Keratinocyte (primary cell): ENCODE results near the gene MXRA8. TPM values are rescaled to one million over a fixed set of nuclear protein-coding genes. Genes with fewer than 3 reads are reported as not detected.

Experiments
- DNase-seq: peaks from one replicate; pipeline ENCODE4 v3.0.0-alpha.2; 2011; ENCODE audit warnings: low read depth, missing footprints, low spot score
- FAIRE-seq: peaks from 2 replicates; lab custom pipeline; 2011; peaks lifted over from hg19 to GRCh38; lab: Jason Lieb, UNC
- H2AFZ ChIP-seq: 2 replicates; pipeline ENCODE4 v1.6.0; 2012; ENCODE audit warnings: low read length, control low read depth, inconsistent platforms; ENCODE audit not compliant: control insufficient read depth
- H3K27ac ChIP-seq: 2 replicates; pipeline ENCODE4 v1.5.1; 2011; ENCODE audit warnings: low read length; ENCODE audit not compliant: control insufficient read depth, insufficient read depth
- H3K27me3 ChIP-seq: 3 replicates; pipeline ENCODE4 v1.6.0; 2011; ENCODE audit warnings: low read length; ENCODE audit not compliant: control insufficient read depth, insufficient read depth; ENCODE audit errors: extremely low read depth
- H3K36me3 ChIP-seq, 2 experiments: 2 replicates in 1 of 2; 3 replicates in 1 of 2; pipeline ENCODE4 v1.5.1; 2011; ENCODE audit warnings: low read length in 2 of 2, mild to moderate bottlenecking in 1 of 2; ENCODE audit not compliant: control insufficient read depth in 2 of 2, insufficient read depth in 2 of 2; ENCODE audit errors: extremely low read depth in 1 of 2
- H3K4me1 ChIP-seq: 3 replicates; pipeline ENCODE4 v1.5.1; 2011; ENCODE audit warnings: low read length; ENCODE audit not compliant: control insufficient read depth, insufficient read depth; ENCODE audit errors: extremely low read depth
- H3K4me2 ChIP-seq: 3 replicates; pipeline ENCODE4 v1.6.0; 2011; ENCODE audit warnings: low read depth, low read length; ENCODE audit not compliant: control insufficient read depth, insufficient read depth; ENCODE audit errors: extremely low read depth
- H3K4me3 ChIP-seq, 3 experiments: fragments of 200-600 bp in 1 of 3; sonication (generic) in 1 of 3; 2 replicates in 2 of 3; 3 replicates in 1 of 3; pipeline ENCODE4 v1.5.1; 2011 to 2016; ENCODE audit warnings: low read length in 3 of 3, mild to moderate bottlenecking in 3 of 3, control low read depth in 2 of 3, inconsistent platforms in 1 of 3, low read depth in 1 of 3, mixed read lengths in 1 of 3, mixed run types in 1 of 3, moderate library complexity in 1 of 3; ENCODE audit not compliant: control insufficient read depth in 2 of 3, insufficient read depth in 2 of 3; ENCODE audit errors: extremely low read depth in 1 of 3
- H3K79me2 ChIP-seq: 2 replicates; pipeline ENCODE4 v1.6.0; 2012; ENCODE audit warnings: low read length; ENCODE audit not compliant: control insufficient read depth, insufficient read depth
- H3K9ac ChIP-seq: 3 replicates; pipeline ENCODE4 v1.6.0; 2011; ENCODE audit warnings: low read length; ENCODE audit not compliant: control insufficient read depth, insufficient read depth; ENCODE audit errors: extremely low read depth
- H3K9me1 ChIP-seq: 3 replicates; pipeline ENCODE4 v1.6.0; 2011; ENCODE audit warnings: low read length; ENCODE audit not compliant: control insufficient read depth, insufficient read depth; ENCODE audit errors: extremely low read depth
- H3K9me3 ChIP-seq: 2 replicates; pipeline ENCODE4 v1.5.1; 2012; ENCODE audit warnings: low read depth, low read length; ENCODE audit not compliant: control insufficient read depth
- H4K20me1 ChIP-seq: 3 replicates; pipeline ENCODE4 v1.6.0; 2011; ENCODE audit warnings: low read length; ENCODE audit not compliant: control insufficient read depth, insufficient read depth; ENCODE audit errors: extremely low read depth
- EZH2 ChIP-seq: IDR thresholded peaks from one replicate; pipeline ENCODE4 v1.6.1; 2012; ENCODE audit warnings: inconsistent platforms, mild to moderate bottlenecking, low read length, moderate library complexity
- dilution Hi-C: fragments of 300-500 bp; cut with MboI; formaldehyde crosslinking; loops from one replicate; pipeline ENCODE4 v1.7.0; 2020; ENCODE audit warnings: low sequenced_read_pairs; ENCODE audit not compliant: extremely low pct_ligation_motif_present
- polyA plus RNA-seq, 5 experiments: library from polyadenylated mRNA; depleted of rRNA in 3 of 5; stranded (reverse) in 3 of 5; stranded (forward) in 1 of 5; unstranded in 1 of 5; fragments of >200 nt; gene quantifications; 1 replicate in 1 of 5; 2 replicates in 3 of 5; 3 replicates in 1 of 5; pipeline versions ENCODE4 v1.2.1 to v1.2.3, GENCODE V29; 2011 to 2012; ENCODE audit warnings: missing spikeins in 2 of 5, low read depth in 1 of 5, low replicate concordance in 1 of 5
- TF ChIP-seq, protein P1 (sequence below), 3 experiments: IDR thresholded peaks in 1 of 3; conservative IDR thresholded peaks in 1 of 3; optimal IDR thresholded peaks in 1 of 3; 2 replicates in 2 of 3; 3 replicates in 1 of 3; pipeline versions ENCODE3 to v1.5.1; 2011; ENCODE audit warnings: low read length in 3 of 3, mild to moderate bottlenecking in 3 of 3, moderate library complexity in 2 of 3, control low read depth in 1 of 3, inconsistent platforms in 1 of 3; ENCODE audit not compliant: insufficient read depth in 2 of 3; ENCODE audit errors: extremely low read depth in 1 of 3

Gene MXRA8
- polyA plus RNA-seq, 1 donor (not counting 4 experiments of a cell fraction or from before 2014, with no cell fraction given) = not detected

DNA sequence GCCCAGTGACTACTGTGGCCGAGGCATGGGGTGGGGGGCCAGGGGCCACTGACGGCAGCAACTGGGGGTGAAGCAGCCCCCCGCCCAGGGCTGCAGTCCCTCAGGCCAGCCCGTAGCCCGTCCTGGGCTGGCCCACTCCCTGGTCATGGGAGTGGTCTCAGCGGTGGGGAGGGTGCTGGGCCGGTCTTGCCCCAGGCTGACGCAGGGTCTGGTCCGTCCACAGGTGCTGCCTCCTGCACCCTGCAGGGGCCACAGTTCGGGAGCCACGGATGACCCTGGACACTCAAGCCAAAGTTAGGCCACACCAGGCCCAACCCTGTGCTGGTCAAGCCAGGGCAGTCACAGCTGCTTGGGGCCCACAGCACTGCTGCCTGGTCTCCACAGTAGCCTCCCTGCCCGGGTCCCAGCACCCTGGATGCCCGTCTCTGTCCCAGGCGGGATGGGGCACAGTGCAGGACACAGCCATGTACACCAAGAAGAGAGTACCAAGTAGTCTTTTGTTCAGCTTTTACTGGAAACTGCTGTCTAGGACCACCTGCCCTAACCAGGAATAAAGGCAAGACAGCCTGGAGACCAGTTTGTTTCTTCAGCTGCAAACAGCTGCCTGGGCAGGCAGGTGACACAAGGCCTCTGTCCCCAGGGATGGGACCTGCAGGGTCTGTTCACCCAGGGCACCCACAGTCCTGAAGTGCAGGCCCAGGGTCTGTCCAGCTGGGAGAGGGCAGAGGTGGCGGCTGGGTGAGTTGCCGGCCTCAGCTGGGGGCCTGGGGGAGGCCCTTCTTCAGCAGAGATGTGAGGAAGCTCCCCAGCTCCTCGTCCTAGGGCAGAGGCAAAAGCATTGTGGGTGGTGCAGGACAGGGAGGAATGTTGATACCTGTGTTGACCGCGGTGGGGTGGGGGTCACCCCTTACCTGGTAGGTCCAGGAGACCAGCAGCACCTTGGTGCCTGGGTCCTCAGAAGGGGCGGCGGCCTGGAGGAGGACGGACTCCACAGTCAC is 46.9 kb downstream of the MXRA8 start:
- H3K27me3 ChIP-seq = no peaks in the 10 kb centered on the region
- H3K4me3 ChIP-seq = no peak overlapping the region
- no peaks in the 10 kb centered on the region for H3K9me3 ChIP-seq
- no peaks in the 10 kb centered on the region for H3K9me1 ChIP-seq
- peaks cover 32 to 34% of the 10 kb centered on the region in 2 experiments for H3K36me3 ChIP-seq
- TF ChIP-seq EZH2 = no peak
- TF ChIP-seq, protein P1, sequence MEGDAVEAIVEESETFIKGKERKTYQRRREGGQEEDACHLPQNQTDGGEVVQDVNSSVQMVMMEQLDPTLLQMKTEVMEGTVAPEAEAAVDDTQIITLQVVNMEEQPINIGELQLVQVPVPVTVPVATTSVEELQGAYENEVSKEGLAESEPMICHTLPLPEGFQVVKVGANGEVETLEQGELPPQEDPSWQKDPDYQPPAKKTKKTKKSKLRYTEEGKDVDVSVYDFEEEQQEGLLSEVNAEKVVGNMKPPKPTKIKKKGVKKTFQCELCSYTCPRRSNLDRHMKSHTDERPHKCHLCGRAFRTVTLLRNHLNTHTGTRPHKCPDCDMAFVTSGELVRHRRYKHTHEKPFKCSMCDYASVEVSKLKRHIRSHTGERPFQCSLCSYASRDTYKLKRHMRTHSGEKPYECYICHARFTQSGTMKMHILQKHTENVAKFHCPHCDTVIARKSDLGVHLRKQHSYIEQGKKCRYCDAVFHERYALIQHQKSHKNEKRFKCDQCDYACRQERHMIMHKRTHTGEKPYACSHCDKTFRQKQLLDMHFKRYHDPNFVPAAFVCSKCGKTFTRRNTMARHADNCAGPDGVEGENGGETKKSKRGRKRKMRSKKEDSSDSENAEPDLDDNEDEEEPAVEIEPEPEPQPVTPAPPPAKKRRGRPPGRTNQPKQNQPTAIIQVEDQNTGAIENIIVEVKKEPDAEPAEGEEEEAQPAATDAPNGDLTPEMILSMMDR (optimal IDR thresholded peaks at IDR 0.05 in 1 of 3, IDR thresholded peaks at IDR 0.05 in 1 of 3, conservative IDR thresholded peaks at IDR 0.05 in 1 of 3; ENCODE audit: extremely low read depth in 1 of 3, insufficient read depth in 2 of 3, low read length in 3 of 3) = no peak
- peaks cover 8% of the 10 kb centered on the region for H4K20me1 ChIP-seq
- no peak overlapping the region for H2AFZ ChIP-seq
- peaks cover 24% of the 10 kb centered on the region for H3K4me1 ChIP-seq
- peaks cover 29% of the 10 kb centered on the region for H3K79me2 ChIP-seq
- FAIRE-seq (no peak), DNase-seq (no peak)
- no peak overlapping the region for H3K9ac ChIP-seq
- dilution Hi-C loops = no loop called here
- no peak overlapping the region for H3K4me2 ChIP-seq
- no peak overlapping the region for H3K27ac ChIP-seq

DNA sequence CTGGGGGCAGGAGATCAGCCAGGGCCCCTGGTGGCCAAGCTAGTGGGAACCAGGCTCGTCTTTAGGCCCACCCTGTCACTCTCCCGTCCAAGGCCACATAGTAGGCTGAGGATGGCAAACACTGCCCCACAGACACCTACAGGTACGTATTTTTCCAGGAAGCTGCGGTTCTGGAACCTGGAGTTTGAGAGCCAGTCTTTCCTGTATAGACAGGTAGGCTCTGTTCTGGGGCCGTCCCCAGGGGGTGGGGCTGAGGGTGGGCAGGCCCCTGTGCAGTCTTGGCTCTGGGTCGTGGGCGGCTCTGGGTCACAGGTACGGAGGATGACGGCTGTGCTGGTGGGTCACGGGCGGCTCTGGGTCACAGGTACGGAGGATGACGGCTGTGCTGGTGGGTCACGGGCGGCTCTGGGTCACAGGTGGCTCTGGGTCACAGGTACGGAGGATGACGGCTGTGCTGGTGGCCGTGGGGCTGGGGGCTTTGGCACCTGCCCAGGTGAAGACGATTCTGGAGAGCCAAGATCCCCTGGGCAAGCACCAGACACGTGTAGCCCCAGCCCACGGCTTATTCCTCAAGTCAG is 47.8 kb downstream of the MXRA8 start:
- FAIRE-seq (no peak), DNase-seq (no peak)
- peak overlapping the region in 1 of 3 experiments; percentile 20 for H3K4me3 ChIP-seq
- no peaks in the 10 kb centered on the region for H3K9me1 ChIP-seq
- H3K27ac ChIP-seq = no peak overlapping the region
- H3K4me2 ChIP-seq = peak overlapping the region; percentile 83
- H4K20me1 ChIP-seq = peaks cover 8% of the 10 kb centered on the region
- peaks cover 31% of the 10 kb centered on the region for H3K4me1 ChIP-seq
- no peak overlapping the region for H2AFZ ChIP-seq
- dilution Hi-C loops = no loop called here
- H3K9me3 ChIP-seq = no peaks in the 10 kb centered on the region
- H3K9ac ChIP-seq = peak overlapping the region; percentile 77
- H3K27me3 ChIP-seq = no peaks in the 10 kb centered on the region
- peaks cover 32 to 34% of the 10 kb centered on the region in 2 experiments for H3K36me3 ChIP-seq
- peaks cover 33% of the 10 kb centered on the region for H3K79me2 ChIP-seq
- TF ChIP-seq EZH2 = no peak
- TF ChIP-seq, protein P1 (optimal IDR thresholded peaks at IDR 0.05 in 1 of 3, IDR thresholded peaks at IDR 0.05 in 1 of 3, conservative IDR thresholded peaks at IDR 0.05 in 1 of 3; ENCODE audit: extremely low read depth in 1 of 3, insufficient read depth in 2 of 3, low read length in 3 of 3) = no peak
